GM23338 (cell line): ENCODE measurements around the gene GBP7. TPM values are rescaled to one million over a fixed set of nuclear protein-coding genes. Genes with fewer than 3 reads are reported as not detected.

ENCODE experiments used
- ATAC-seq: fragments of 200-7000 bp; cut with Tn5 transposase; 3 replicates; pipeline ENCODE4 v1.9.1; 2020
- DNase-seq: peaks from one replicate; pipeline ENCODE4 v3.0.0-alpha.2; 2015; ENCODE audit warnings: low spot score
- H2AFZ ChIP-seq: fragments of 200-600 bp; sonication (generic); 2 replicates; pipeline ENCODE4 v1.8.0; 2016; ENCODE audit warnings: antibody characterized with exemption, mild to moderate bottlenecking, moderate library complexity
- H3F3A ChIP-seq: fragments of 200-600 bp; sonication (generic); replicated peaks from 2 replicates; pipeline ENCODE4 v1.8.0; 2017; ENCODE audit warnings: antibody characterized with exemption, mixed run types, low read depth
- H3K27ac ChIP-seq: fragments of 200-600 bp; sonication (generic); 2 replicates; pipeline ENCODE4 v1.6.1; 2016; ENCODE audit warnings: low read depth
- H3K27me3 ChIP-seq: fragments of 200-600 bp; sonication (generic); 2 replicates; pipeline ENCODE4 v1.8.0; 2016; ENCODE audit warnings: mild to moderate bottlenecking, mixed run types, moderate library complexity; ENCODE audit not compliant: insufficient read depth
- H3K36me3 ChIP-seq: fragments of 200-600 bp; sonication (generic); 2 replicates; pipeline ENCODE4 v1.8.0; 2016; ENCODE audit warnings: mild to moderate bottlenecking; ENCODE audit not compliant: insufficient read depth
- H3K4me1 ChIP-seq: fragments of 200-600 bp; sonication (generic); 2 replicates; pipeline ENCODE4 v1.8.0; 2016; ENCODE audit warnings: mild to moderate bottlenecking, moderate library complexity; ENCODE audit not compliant: insufficient read depth
- H3K4me2 ChIP-seq: fragments of 200-600 bp; sonication (generic); 2 replicates; pipeline ENCODE4 v1.7.1; 2017; ENCODE audit warnings: mixed run types
- H3K4me3 ChIP-seq: fragments of 200-600 bp; sonication (generic); 2 replicates; pipeline ENCODE4 v1.6.1; 2016; ENCODE audit warnings: mixed run types
- H3K79me2 ChIP-seq: fragments of 200-600 bp; sonication (generic); replicated peaks from 2 replicates; pipeline ENCODE4 v1.8.0; 2017; ENCODE audit warnings: mild to moderate bottlenecking; ENCODE audit not compliant: insufficient read depth
- H3K9me2 ChIP-seq: fragments of 200-600 bp; sonication (generic); 2 replicates; pipeline ENCODE4 v1.8.0; 2017; ENCODE audit not compliant: insufficient read depth
- H4K20me1 ChIP-seq: fragments of 200-600 bp; sonication (generic); replicated peaks from 2 replicates; pipeline ENCODE4 v1.8.0; 2017; ENCODE audit warnings: mild to moderate bottlenecking; ENCODE audit not compliant: insufficient read depth
- H3K27ac Mint-ChIP-seq: 2 replicates; pipeline ENCODE4 v1.8.0; 2020; ENCODE audit warnings: inconsistent platforms, mild to moderate bottlenecking, moderate library complexity, mixed read lengths
- H3K27me3 Mint-ChIP-seq: 3 replicates; pipeline ENCODE4 v1.8.0; 2022; ENCODE audit warnings: low read depth, mild to moderate bottlenecking, moderate library complexity, mixed read lengths, inconsistent platforms; ENCODE audit not compliant: insufficient read depth, poor library complexity
- H3K36me3 Mint-ChIP-seq: 3 replicates; pipeline ENCODE4 v1.8.0; 2021; ENCODE audit warnings: low read depth, mild to moderate bottlenecking, inconsistent platforms, moderate library complexity, mixed read lengths
- H3K4me1 Mint-ChIP-seq: 3 replicates; pipeline ENCODE4 v1.8.0; 2020; ENCODE audit warnings: mild to moderate bottlenecking, inconsistent platforms, mixed read lengths
- H3K4me3 Mint-ChIP-seq: 3 replicates; pipeline ENCODE4 v1.8.0; 2021; ENCODE audit warnings: moderate library complexity, mild to moderate bottlenecking, inconsistent platforms, mixed read lengths
- H3K9me3 Mint-ChIP-seq: 3 replicates; pipeline ENCODE4 v1.8.0; 2020; ENCODE audit warnings: moderate library complexity, mild to moderate bottlenecking, inconsistent platforms, mixed read lengths
- CREB1 ChIP-seq: fragments of 250-450 bp; sonication (Bioruptor Pico); IDR thresholded peaks from 2 replicates; pipeline ENCODE4 v1.5.0; 2020; ENCODE audit warnings: low read depth, mild to moderate bottlenecking, moderate library complexity
- EZH2 ChIP-seq: fragments of 200-600 bp; sonication (generic); IDR thresholded peaks from one replicate; pipeline ENCODE4 v1.8.0; 2017; ENCODE audit warnings: antibody characterized with exemption, mild to moderate bottlenecking, low read depth; ENCODE audit not compliant: unreplicated experiment
- EZH2phosphoT487 ChIP-seq: fragments of 200-600 bp; sonication (generic); IDR thresholded peaks from one replicate; pipeline ENCODE4 v1.8.1; 2018; ENCODE audit warnings: antibody characterized with exemption; ENCODE audit not compliant: unreplicated experiment
- JUNB ChIP-seq: IDR thresholded peaks from one replicate; pipeline ENCODE4 v1.6.1; 2016; ENCODE audit warnings: antibody characterized with exemption; ENCODE audit not compliant: unreplicated experiment
- NANOG ChIP-seq: IDR thresholded peaks from 2 replicates; pipeline ENCODE4 v1.6.1; 2016; ENCODE audit warnings: antibody characterized with exemption, borderline replicate concordance
- STAT1 ChIP-seq: IDR thresholded peaks from one replicate; pipeline ENCODE4 v1.6.1; 2016; ENCODE audit warnings: antibody characterized with exemption; ENCODE audit not compliant: unreplicated experiment
- ZNF114 ChIP-seq: fragments of 250-450 bp; sonication (Bioruptor Pico); IDR thresholded peaks from 2 replicates; pipeline ENCODE4 v1.5.0; 2020; ENCODE audit warnings: mild to moderate bottlenecking, moderate library complexity
- ZNF331 ChIP-seq: fragments of 250-450 bp; sonication (Bioruptor Pico); IDR thresholded peaks from 2 replicates; pipeline ENCODE4 v1.5.0; 2020; ENCODE audit warnings: low read depth, mild to moderate bottlenecking, moderate library complexity
- polyA plus RNA-seq: library from polyadenylated mRNA; unstranded; fragments of >200 nt; fragmentation: Nextera tagmentation; extraction: Ambion mirVana; gene quantifications from 2 replicates; pipeline ENCODE4 v1.2.1, GENCODE V29; 2016
- total RNA-seq: library from RNA; depleted of rRNA; stranded (reverse); fragments of >200 nt; shearing (Covaris generic); gene quantifications from 2 replicates; pipeline ENCODE4 v1.2.3, GENCODE V29; 2014
- TF ChIP-seq, protein P1 (sequence below): IDR thresholded peaks from 2 replicates; pipeline ENCODE4 v1.6.1; 2016; ENCODE audit warnings: antibody characterized with exemption
- TF ChIP-seq, protein P2 (sequence below), 2 experiments: fragments of 200-600 bp in 1 of 2; sonication (generic) in 1 of 2; conservative IDR thresholded peaks; 2 replicates each; pipeline versions ENCODE4 v1.5.1 to v1.6.1; 2016 to 2017; ENCODE audit warnings: antibody characterized with exemption in 2 of 2, low read depth in 2 of 2, mild to moderate bottlenecking in 2 of 2, moderate library complexity in 1 of 2
- TF ChIP-seq, protein P3 (sequence below): IDR thresholded peaks from one replicate; pipeline ENCODE4 v1.6.1; 2018; ENCODE audit warnings: antibody characterized with exemption; ENCODE audit not compliant: unreplicated experiment

Gene GBP7
- total and polyA plus RNA-seq, 2 experiments from 2014 or later: not detected

DNA sequence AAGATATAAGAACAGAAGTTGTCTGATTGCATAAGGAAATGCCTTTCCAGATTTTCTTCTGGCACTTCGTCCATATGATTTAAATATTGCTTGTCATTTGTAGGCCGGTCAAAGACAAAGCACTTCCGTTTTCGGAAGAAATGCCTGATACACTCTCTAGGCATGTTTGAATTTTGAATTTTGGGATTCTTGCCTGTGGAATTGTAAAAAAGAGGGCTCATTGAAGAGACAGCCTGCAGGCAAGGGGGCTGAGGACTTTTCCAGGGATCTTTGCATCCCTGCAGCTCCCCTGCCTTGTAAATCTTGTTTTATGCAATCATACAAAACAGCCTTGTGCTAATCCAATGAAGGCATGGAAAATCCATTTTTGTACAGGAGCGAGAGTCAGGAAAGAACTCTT is 15.5 kb upstream of the GBP7 start:
- Histone ChIP-seq H3F3A (no peaks in the 10 kb centered on the region), H3K27me3 (no peaks in the 10 kb centered on the region), H3K4me3 (no peak overlapping the region), H4K20me1 (no peaks in the 10 kb centered on the region), H3K4me1 (no peaks in the 10 kb centered on the region), H3K9me2 (no peaks in the 10 kb centered on the region), H3K36me3 (no peaks in the 10 kb centered on the region), H3K79me2 (no peaks in the 10 kb centered on the region), H3K27ac (no peak overlapping the region), H2AFZ (peak overlapping the region; percentile 83; the same call in 1 of the 2 replicates), H3K4me2 (no peak overlapping the region)
- no peak overlapping the region for H3K4me3 Mint-ChIP-seq
- H3K36me3 Mint-ChIP-seq: no peaks in the 10 kb centered on the region
- H3K4me1 Mint-ChIP-seq: no peaks in the 10 kb centered on the region
- no peaks in the 10 kb centered on the region for H3K9me3 Mint-ChIP-seq
- ATAC-seq: no peak
- TF ChIP-seq NANOG: no peak
- no peak for TF ChIP-seq CREB1
- TF ChIP-seq JUNB: no peak
- no peak for TF ChIP-seq EZH2
- TF ChIP-seq, protein P1, sequence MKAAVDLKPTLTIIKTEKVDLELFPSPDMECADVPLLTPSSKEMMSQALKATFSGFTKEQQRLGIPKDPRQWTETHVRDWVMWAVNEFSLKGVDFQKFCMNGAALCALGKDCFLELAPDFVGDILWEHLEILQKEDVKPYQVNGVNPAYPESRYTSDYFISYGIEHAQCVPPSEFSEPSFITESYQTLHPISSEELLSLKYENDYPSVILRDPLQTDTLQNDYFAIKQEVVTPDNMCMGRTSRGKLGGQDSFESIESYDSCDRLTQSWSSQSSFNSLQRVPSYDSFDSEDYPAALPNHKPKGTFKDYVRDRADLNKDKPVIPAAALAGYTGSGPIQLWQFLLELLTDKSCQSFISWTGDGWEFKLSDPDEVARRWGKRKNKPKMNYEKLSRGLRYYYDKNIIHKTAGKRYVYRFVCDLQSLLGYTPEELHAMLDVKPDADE: no peak
- H3K27ac Mint-ChIP-seq: no peak overlapping the region
- no peaks in the 10 kb centered on the region for H3K27me3 Mint-ChIP-seq
- no peak for DNase-seq

DNA sequence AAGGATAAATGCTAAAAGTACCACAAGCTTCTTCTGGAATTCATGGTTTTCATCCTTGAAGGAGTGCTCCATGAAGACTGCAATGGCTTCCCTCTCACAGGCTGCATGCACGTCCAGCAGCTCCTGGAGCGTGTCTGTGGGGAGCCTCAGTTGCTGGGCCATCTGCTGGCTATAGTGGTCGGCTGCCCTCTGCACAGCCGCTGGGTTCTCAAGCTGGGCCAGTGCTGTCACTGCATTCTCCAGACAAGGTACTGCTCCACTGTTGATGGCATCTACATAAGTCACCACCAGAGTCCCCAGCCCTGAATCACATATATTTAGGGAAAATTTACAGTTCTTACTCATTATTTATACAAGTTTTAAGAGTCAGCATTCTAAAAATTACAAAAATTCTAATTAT is 14.2 kb upstream of the GBP7 start:
- H3F3A ChIP-seq: no peaks in the 10 kb centered on the region
- TF ChIP-seq, protein P2, sequence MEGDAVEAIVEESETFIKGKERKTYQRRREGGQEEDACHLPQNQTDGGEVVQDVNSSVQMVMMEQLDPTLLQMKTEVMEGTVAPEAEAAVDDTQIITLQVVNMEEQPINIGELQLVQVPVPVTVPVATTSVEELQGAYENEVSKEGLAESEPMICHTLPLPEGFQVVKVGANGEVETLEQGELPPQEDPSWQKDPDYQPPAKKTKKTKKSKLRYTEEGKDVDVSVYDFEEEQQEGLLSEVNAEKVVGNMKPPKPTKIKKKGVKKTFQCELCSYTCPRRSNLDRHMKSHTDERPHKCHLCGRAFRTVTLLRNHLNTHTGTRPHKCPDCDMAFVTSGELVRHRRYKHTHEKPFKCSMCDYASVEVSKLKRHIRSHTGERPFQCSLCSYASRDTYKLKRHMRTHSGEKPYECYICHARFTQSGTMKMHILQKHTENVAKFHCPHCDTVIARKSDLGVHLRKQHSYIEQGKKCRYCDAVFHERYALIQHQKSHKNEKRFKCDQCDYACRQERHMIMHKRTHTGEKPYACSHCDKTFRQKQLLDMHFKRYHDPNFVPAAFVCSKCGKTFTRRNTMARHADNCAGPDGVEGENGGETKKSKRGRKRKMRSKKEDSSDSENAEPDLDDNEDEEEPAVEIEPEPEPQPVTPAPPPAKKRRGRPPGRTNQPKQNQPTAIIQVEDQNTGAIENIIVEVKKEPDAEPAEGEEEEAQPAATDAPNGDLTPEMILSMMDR (conservative IDR thresholded peaks at IDR 0.05; ENCODE audit: low read depth in 2 of 2): peak in 1 of 2 experiments; percentile 24; a peak in 2 of 4 replicates
- TF ChIP-seq ZNF114: no peak
- H3K9me2 ChIP-seq: no peaks in the 10 kb centered on the region
- no peaks in the 10 kb centered on the region for H3K36me3 ChIP-seq
- no peaks in the 10 kb centered on the region for H3K27me3 ChIP-seq
- no peaks in the 10 kb centered on the region for H4K20me1 ChIP-seq
- no peak overlapping the region for H3K27ac ChIP-seq
- H3K27me3 Mint-ChIP-seq: no peaks in the 10 kb centered on the region
- H3K4me1 Mint-ChIP-seq: no peaks in the 10 kb centered on the region
- 0 out of 2 replicates have a peak overlapping the region, but pooled peaks have one; percentile 9 for H2AFZ ChIP-seq
- no peaks in the 10 kb centered on the region for H3K4me1 ChIP-seq
- no peaks in the 10 kb centered on the region for H3K79me2 ChIP-seq
- no peak overlapping the region for H3K4me3 Mint-ChIP-seq
- H3K9me3 Mint-ChIP-seq: no peaks in the 10 kb centered on the region
- no peak overlapping the region for H3K4me2 ChIP-seq
- ATAC-seq (peak; percentile 62), DNase-seq (no peak)
- no peak overlapping the region for H3K4me3 ChIP-seq
- no peak overlapping the region for H3K27ac Mint-ChIP-seq
- H3K36me3 Mint-ChIP-seq: no peaks in the 10 kb centered on the region

DNA sequence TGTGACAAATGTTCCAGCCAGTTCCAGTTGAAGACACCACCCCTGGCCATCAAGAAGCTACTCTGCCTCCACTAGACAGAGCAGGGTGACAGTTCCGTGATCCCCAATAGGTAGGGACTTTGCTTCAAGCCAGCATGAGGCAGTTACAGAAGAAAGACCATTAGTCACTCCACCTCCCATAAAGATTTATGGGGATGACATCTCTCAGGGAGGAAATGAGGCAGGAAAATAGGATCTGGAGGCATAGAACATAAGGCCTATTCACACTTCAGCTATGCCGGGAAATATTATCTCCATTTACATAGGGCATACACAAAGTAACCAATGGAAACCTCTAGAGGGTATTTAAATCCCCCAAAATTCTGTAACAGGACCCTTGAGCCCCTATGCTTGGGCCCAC is 3.5 kb upstream of the GBP7 start:
- Histone ChIP-seq H3F3A (no peaks in the 10 kb centered on the region), H3K27ac (no peak overlapping the region), H3K36me3 (no peaks in the 10 kb centered on the region), H3K27me3 (no peaks in the 10 kb centered on the region), H3K4me3 (no peak overlapping the region), H3K4me2 (no peak overlapping the region), H3K9me2 (no peaks in the 10 kb centered on the region), H3K79me2 (no peaks in the 10 kb centered on the region), H2AFZ (no peak overlapping the region), H3K4me1 (no peaks in the 10 kb centered on the region), H4K20me1 (no peaks in the 10 kb centered on the region)
- DNase-seq (no peak), ATAC-seq (no peak)
- Mint-ChIP-seq H3K4me1 (no peaks in the 10 kb centered on the region), H3K9me3 (peaks cover 10% of the 10 kb centered on the region; the same call in 1 of the 3 replicates), H3K27me3 (peaks cover 2% of the 10 kb centered on the region), H3K36me3 (0 out of 3 replicates have a peak, but pooled peaks cover 2% of the 10 kb centered on the region), H3K4me3 (no peak overlapping the region), H3K27ac (no peak overlapping the region)
- TF ChIP-seq NANOG (no peak), STAT1 (no peak), EZH2 (no peak), CREB1 (no peak), EZH2phosphoT487 (no peak), JUNB (no peak), ZNF331 (CRISPR knock-in tag) (no peak)
- TF ChIP-seq, protein P1: no peak
- TF ChIP-seq, protein P3, sequence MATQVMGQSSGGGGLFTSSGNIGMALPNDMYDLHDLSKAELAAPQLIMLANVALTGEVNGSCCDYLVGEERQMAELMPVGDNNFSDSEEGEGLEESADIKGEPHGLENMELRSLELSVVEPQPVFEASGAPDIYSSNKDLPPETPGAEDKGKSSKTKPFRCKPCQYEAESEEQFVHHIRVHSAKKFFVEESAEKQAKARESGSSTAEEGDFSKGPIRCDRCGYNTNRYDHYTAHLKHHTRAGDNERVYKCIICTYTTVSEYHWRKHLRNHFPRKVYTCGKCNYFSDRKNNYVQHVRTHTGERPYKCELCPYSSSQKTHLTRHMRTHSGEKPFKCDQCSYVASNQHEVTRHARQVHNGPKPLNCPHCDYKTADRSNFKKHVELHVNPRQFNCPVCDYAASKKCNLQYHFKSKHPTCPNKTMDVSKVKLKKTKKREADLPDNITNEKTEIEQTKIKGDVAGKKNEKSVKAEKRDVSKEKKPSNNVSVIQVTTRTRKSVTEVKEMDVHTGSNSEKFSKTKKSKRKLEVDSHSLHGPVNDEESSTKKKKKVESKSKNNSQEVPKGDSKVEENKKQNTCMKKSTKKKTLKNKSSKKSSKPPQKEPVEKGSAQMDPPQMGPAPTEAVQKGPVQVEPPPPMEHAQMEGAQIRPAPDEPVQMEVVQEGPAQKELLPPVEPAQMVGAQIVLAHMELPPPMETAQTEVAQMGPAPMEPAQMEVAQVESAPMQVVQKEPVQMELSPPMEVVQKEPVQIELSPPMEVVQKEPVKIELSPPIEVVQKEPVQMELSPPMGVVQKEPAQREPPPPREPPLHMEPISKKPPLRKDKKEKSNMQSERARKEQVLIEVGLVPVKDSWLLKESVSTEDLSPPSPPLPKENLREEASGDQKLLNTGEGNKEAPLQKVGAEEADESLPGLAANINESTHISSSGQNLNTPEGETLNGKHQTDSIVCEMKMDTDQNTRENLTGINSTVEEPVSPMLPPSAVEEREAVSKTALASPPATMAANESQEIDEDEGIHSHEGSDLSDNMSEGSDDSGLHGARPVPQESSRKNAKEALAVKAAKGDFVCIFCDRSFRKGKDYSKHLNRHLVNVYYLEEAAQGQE: no peak
